HepG2 (cell line): ENCODE data around the gene TRMT2A. TPM values are rescaled to one million over a fixed set of nuclear protein-coding genes. Genes with fewer than 3 reads are reported as not detected.

Experiments used
- ATAC-seq: fragments of 200-7000 bp; cut with Tn5 transposase; 3 replicates; pipeline ENCODE4 v1.9.1; 2020; ENCODE audit warnings: mild to moderate bottlenecking, moderate library complexity
- BruUV-seq: library from RNA; stranded (reverse); fragments of 400-500 nt; replicated peaks from 2 replicates; lab custom pipeline; 2021; lab: Mats Ljungman, UMichigan
- CTCF ChIA-PET: fragments of 300-600 bp; formaldehyde crosslinking; extraction: SDS; loops from one replicate; lab custom pipeline; 2021; ENCODE audit warnings: low total read pairs, inconsistent platforms, low intra/inter-chr PET ratio; lab: Yijun Ruan, JAX
- POLR2A ChIA-PET: fragments of 350-600 bp; sonication (Branson Sonifier 250); formaldehyde crosslinking; loops from one replicate; lab custom pipeline; 2020; ENCODE audit warnings: antibody characterized with exemption, inconsistent platforms; lab: Yijun Ruan, JAX
- DNase-seq: peaks from one replicate; pipeline ENCODE4 v3.0.0-alpha.2; 2015; ENCODE audit warnings: low spot score
- FAIRE-seq: peaks from 3 replicates; lab custom pipeline; 2011; peaks lifted over from hg19 to GRCh38; lab: Jason Lieb, UNC
- H2AFZ ChIP-seq: one replicate; pipeline ENCODE4 v1.6.1; 2011; ENCODE audit warnings: low read length, inconsistent platforms
- H3K27ac ChIP-seq: fragments of 300-600 bp; 3 replicates; pipeline ENCODE4 v1.8.0; 2011; ENCODE audit warnings: mixed run types, mild to moderate bottlenecking, mixed read lengths, low read length, inconsistent platforms; ENCODE audit not compliant: insufficient read depth; ENCODE audit errors: extremely low read length
- H3K27me3 ChIP-seq, 2 experiments: fragments of 200-600 bp in 1 of 2; 2 replicates in 1 of 2; 3 replicates in 1 of 2; pipeline versions ENCODE4 v1.6.0 to v1.8.0; 2011; ENCODE audit warnings: low read length in 2 of 2, mild to moderate bottlenecking in 2 of 2, moderate library complexity in 2 of 2, inconsistent platforms in 1 of 2; ENCODE audit not compliant: insufficient read depth in 2 of 2, control insufficient read depth in 1 of 2
- H3K36me3 ChIP-seq, 2 experiments: fragments of 200-600 bp in 1 of 2; replicated peaks in 1 of 2; 2 replicates in 1 of 2; 3 replicates in 1 of 2; pipeline versions ENCODE4 v1.5.1 to v1.8.0; 2011; ENCODE audit warnings: low read length in 2 of 2, inconsistent platforms in 1 of 2; ENCODE audit not compliant: insufficient read depth in 2 of 2, control insufficient read depth in 1 of 2
- H3K4me1 ChIP-seq: 2 replicates; pipeline ENCODE4 v1.5.1; 2012; ENCODE audit warnings: low read length, inconsistent platforms; ENCODE audit not compliant: insufficient read depth
- H3K4me2 ChIP-seq: 2 replicates; pipeline ENCODE4 v1.6.0; 2011; ENCODE audit warnings: low read depth, low read length, inconsistent platforms
- H3K4me3 ChIP-seq, 3 experiments: fragments of 200-600 bp in 1 of 3; sonication (generic), shearing (Covaris generic) in 1 of 3; replicated peaks in 1 of 3; 2 replicates each; pipeline ENCODE4 v1.5.1; 2011 to 2016; ENCODE audit warnings: low read length in 3 of 3, inconsistent platforms in 2 of 3, low read depth in 2 of 3, mild to moderate bottlenecking in 2 of 3, control low read depth in 1 of 3, mixed read lengths in 1 of 3; ENCODE audit not compliant: insufficient read depth in 1 of 3
- H3K79me2 ChIP-seq: one replicate; pipeline ENCODE4 v1.6.1; 2011; ENCODE audit warnings: low read length, inconsistent platforms; ENCODE audit not compliant: insufficient read depth
- H3K9ac ChIP-seq: 2 replicates; pipeline ENCODE4 v1.6.0; 2011; ENCODE audit warnings: mild to moderate bottlenecking, low read depth, low read length, inconsistent platforms; ENCODE audit not compliant: insufficient read depth
- H3K9me3 ChIP-seq: 2 replicates; pipeline ENCODE4 v1.5.1; 2012; ENCODE audit warnings: mild to moderate bottlenecking, low read length
- H4K20me1 ChIP-seq: 2 replicates; pipeline ENCODE4 v1.6.0; 2011; ENCODE audit warnings: inconsistent platforms, mild to moderate bottlenecking, low read length, moderate library complexity; ENCODE audit not compliant: insufficient read depth
- CHD4 ChIP-seq: fragments of 200-600 bp; sonication (generic); IDR thresholded peaks from 2 replicates; pipeline ENCODE4 v1.7.0; 2017; ENCODE audit warnings: mild to moderate bottlenecking, low read length, borderline replicate concordance
- JARID2 ChIP-seq: sonication (generic); formaldehyde crosslinking; IDR thresholded peaks from 2 replicates; pipeline ENCODE4 v1.8.1; 2023; ENCODE audit warnings: missing genetic modification reagents, inconsistent platforms; ENCODE audit not compliant: insufficient replicate concordance
- MBNL3 ChIP-seq: fragments of 250-450 bp; sonication (Bioruptor Pico); conservative IDR thresholded peaks from 2 replicates; pipeline ENCODE4 v1.8.0; 2022; ENCODE audit warnings: mild to moderate bottlenecking, inconsistent platforms
- MTA3 ChIP-seq: sonication (generic); formaldehyde crosslinking; IDR thresholded peaks from 2 replicates; pipeline ENCODE4 v1.4.0; 2020; ENCODE audit warnings: missing genetic modification reagents
- PTBP1 ChIP-seq: fragments of 200-400 bp; formaldehyde crosslinking; IDR thresholded peaks from 2 replicates; pipeline ENCODE4 v1.6.1; 2018; ENCODE audit warnings: low read length, low read depth; ENCODE audit not compliant: poor library complexity, severe bottlenecking
- RFXANK ChIP-seq: IDR thresholded peaks from 2 replicates; pipeline ENCODE4 v1.6.1; 2016
- SRSF9 ChIP-seq: fragments of 200-400 bp; formaldehyde crosslinking; IDR thresholded peaks from 2 replicates; pipeline ENCODE4 v1.6.1; 2018; ENCODE audit warnings: borderline replicate concordance, mild to moderate bottlenecking, low read depth, low read length; ENCODE audit not compliant: insufficient read depth, poor library complexity, severe bottlenecking
- ZFYVE20 ChIP-seq: sonication (generic); formaldehyde crosslinking; IDR thresholded peaks from 2 replicates; pipeline ENCODE4 v1.8.0; 2023; ENCODE audit warnings: low read depth, mild to moderate bottlenecking, moderate library complexity, missing genetic modification reagents, borderline replicate concordance
- ZNF256 ChIP-seq: sonication (generic); formaldehyde crosslinking; conservative IDR thresholded peaks from 2 replicates; pipeline ENCODE4 v1.4.0; 2020; ENCODE audit warnings: missing genetic modification reagents
- WGBS: methylation state at CpG from one replicate; pipeline ENCODE4 v1.1.6; 2017; ENCODE audit warnings: low lambda C conversion rate; 5-methylcytosine and 5-hydroxymethylcytosine counted together
- in situ Hi-C: cut with HindIII; loops from 2 replicates; pipeline ENCODE4 v1.10.0; 2017; ENCODE audit warnings: low pct_unique_long_range_greater_than_20kb; ENCODE audit not compliant: extremely low pct_ligation_motif_present
- intact Hi-C: fragments of 100-400 bp; cut with micrococcal nuclease; formaldehyde crosslinking; loops from one replicate; pipeline ENCODE4 v1.10.0; 2022; ENCODE audit not compliant: unreplicated experiment
- polyA plus RNA-seq, 8 experiments: library from polyadenylated mRNA; depleted of rRNA in 3 of 8; stranded (reverse) in 7 of 8; unstranded in 1 of 8; fragments of >200 nt; fragmentation: Illumina TruSeq in 4 of 8; extraction: Trizol in 4 of 8; gene quantifications; 2 replicates each; pipeline versions ENCODE4 v1.2.1 to v1.2.3, GENCODE V29; 2011 to 2016; ENCODE audit warnings: low read depth in 4 of 8, missing spikeins in 1 of 8, mixed read lengths in 1 of 8; ENCODE audit not compliant: insufficient read depth in 1 of 8
- total RNA-seq, 5 experiments: library from RNA; depleted of rRNA; stranded (reverse); fragments of >200 nt; fragmentation: Illumina TruSeq; extraction: Trizol; gene quantifications; 2 replicates each; pipeline ENCODE4 v1.2.3, GENCODE V29; 2016; ENCODE audit warnings: low read depth in 1 of 5
- TF ChIP-seq, protein P1 (sequence below): sonication (generic); formaldehyde crosslinking; IDR thresholded peaks from 2 replicates; pipeline ENCODE4 v1.4.0; 2020; ENCODE audit warnings: missing genetic modification reagents, borderline replicate concordance
- TF ChIP-seq, protein P2 (sequence below): sonication (generic); formaldehyde crosslinking; IDR thresholded peaks from 2 replicates; pipeline ENCODE4 v1.8.1; 2022; ENCODE audit warnings: mild to moderate bottlenecking, missing genetic modification reagents

Gene TRMT2A
- total and polyA plus RNA-seq, 2 of the 13 experiments (the other 11 are each of a cell fraction or from before 2014, with no cell fraction given), result 24.0 to 30.3 TPM

DNA sequence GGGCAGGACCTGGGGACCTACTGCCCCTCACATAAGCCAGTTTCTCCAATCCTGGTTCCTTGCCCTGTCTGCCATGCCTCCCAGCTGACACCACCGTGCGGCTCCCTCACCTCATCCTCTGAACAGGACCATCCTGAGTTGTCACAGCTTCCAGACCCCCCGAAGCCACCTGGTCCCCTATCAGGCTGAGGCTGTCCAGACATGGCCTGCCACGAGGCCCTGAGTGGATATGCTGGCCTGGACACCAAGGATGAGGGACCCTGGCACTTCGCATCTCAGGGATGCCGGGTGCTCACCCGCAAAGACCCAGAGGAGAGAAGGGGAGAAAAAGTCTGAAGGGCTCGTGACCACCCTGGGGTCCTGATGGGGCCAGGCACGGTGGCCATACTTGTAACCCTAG is 49.7 kb upstream of the TRMT2A start:
- FAIRE-seq (no peak), DNase-seq (no peak), ATAC-seq (no peak)
- intact Hi-C loops, result no loop called here
- H3K9ac ChIP-seq, result no peak overlapping the region
- H2AFZ ChIP-seq, result no peak overlapping the region
- H3K4me1 ChIP-seq, result no peaks in the 10 kb centered on the region
- H3K27ac ChIP-seq, result no peak overlapping the region
- WGBS, result 0% methylated on average over 7 of the region's 9 CpGs
- POLR2A ChIA-PET, result no interaction called here
- in situ Hi-C loops, result loop anchor here (25.0 kb wide), 1 partner anchor 1204 kb away; no protein-coding TSS in a partner anchor
- no peak overlapping the region for H3K4me3 ChIP-seq
- CTCF ChIA-PET, result no interaction called here
- no peaks in the 10 kb centered on the region for H3K36me3 ChIP-seq
- no peaks in the 10 kb centered on the region for H3K9me3 ChIP-seq
- H3K27me3 ChIP-seq, result peaks cover 13 to 53% of the 10 kb centered on the region in 2 experiments
- no peaks in the 10 kb centered on the region for H3K79me2 ChIP-seq
- H4K20me1 ChIP-seq, result peaks cover 3% of the 10 kb centered on the region; the same call in 1 of the 2 replicates
- TF ChIP-seq ZNF256, result no peak
- no peak for TF ChIP-seq MTA3
- no peak for TF ChIP-seq CHD4
- no peak for TF ChIP-seq MBNL3 (CRISPR knock-in tag)
- no peak for TF ChIP-seq ZFYVE20 (CRISPR knock-in tag)
- TF ChIP-seq, protein P1, sequence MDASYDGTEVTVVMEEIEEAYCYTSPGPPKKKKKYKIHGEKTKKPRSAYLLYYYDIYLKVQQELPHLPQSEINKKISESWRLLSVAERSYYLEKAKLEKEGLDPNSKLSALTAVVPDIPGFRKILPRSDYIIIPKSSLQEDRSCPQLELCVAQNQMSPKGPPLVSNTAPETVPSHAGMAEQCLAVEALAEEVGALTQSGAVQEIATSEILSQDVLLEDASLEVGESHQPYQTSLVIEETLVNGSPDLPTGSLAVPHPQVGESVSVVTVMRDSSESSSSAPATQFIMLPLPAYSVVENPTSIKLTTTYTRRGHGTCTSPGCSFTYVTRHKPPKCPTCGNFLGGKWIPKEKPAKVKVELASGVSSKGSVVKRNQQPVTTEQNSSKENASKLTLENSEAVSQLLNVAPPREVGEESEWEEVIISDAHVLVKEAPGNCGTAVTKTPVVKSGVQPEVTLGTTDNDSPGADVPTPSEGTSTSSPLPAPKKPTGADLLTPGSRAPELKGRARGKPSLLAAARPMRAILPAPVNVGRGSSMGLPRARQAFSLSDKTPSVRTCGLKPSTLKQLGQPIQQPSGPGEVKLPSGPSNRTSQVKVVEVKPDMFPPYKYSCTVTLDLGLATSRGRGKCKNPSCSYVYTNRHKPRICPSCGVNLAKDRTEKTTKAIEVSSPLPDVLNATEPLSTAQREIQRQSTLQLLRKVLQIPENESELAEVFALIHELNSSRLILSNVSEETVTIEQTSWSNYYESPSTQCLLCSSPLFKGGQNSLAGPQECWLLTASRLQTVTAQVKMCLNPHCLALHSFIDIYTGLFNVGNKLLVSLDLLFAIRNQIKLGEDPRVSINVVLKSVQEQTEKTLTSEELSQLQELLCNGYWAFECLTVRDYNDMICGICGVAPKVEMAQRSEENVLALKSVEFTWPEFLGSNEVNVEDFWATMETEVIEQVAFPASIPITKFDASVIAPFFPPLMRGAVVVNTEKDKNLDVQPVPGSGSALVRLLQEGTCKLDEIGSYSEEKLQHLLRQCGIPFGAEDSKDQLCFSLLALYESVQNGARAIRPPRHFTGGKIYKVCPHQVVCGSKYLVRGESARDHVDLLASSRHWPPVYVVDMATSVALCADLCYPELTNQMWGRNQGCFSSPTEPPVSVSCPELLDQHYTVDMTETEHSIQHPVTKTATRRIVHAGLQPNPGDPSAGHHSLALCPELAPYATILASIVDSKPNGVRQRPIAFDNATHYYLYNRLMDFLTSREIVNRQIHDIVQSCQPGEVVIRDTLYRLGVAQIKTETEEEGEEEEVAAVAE, result no peak
- no peak for TF ChIP-seq RFXANK (CRISPR knock-in tag)
- no peak for TF ChIP-seq SRSF9
- TF ChIP-seq PTBP1, result no peak
- TF ChIP-seq JARID2 (CRISPR knock-in tag), result no peak
- TF ChIP-seq, protein P2, sequence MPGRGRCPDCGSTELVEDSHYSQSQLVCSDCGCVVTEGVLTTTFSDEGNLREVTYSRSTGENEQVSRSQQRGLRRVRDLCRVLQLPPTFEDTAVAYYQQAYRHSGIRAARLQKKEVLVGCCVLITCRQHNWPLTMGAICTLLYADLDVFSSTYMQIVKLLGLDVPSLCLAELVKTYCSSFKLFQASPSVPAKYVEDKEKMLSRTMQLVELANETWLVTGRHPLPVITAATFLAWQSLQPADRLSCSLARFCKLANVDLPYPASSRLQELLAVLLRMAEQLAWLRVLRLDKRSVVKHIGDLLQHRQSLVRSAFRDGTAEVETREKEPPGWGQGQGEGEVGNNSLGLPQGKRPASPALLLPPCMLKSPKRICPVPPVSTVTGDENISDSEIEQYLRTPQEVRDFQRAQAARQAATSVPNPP (CRISPR knock-in tag), result no peak
- no peak overlapping the region for H3K4me2 ChIP-seq
- BruUV-seq, result no TSS peak
